Dermis microvascular lymphatic vessel endothelial cell (primary cell): ENCODE measurements around the gene ODF2. TPM values are rescaled to one million over a fixed set of nuclear protein-coding genes. Genes with fewer than 3 reads are reported as not detected.
"Not testable (repeated sequence)": the region's sequence is repeated elsewhere in the genome, so short reads cannot be mapped to it uniquely, and the experiment has no call there.

Source experiments
- DNase-seq, 2 donors: peaks; one replicate each; pipeline versions ENCODE4 v3.0.0 to v3.0.0-alpha.2; 2010; ENCODE audit warnings: low read depth in 2 of 2
- total RNA-seq: library from RNA; depleted of rRNA; stranded (reverse); fragments of >200 nt; gene quantifications from 2 replicates; pipeline ENCODE4 v1.2.1, GENCODE V29; 2014

ODF2 gene
- total RNA-seq, 1 donor from 2014 or later = 24.8 TPM

DNA sequence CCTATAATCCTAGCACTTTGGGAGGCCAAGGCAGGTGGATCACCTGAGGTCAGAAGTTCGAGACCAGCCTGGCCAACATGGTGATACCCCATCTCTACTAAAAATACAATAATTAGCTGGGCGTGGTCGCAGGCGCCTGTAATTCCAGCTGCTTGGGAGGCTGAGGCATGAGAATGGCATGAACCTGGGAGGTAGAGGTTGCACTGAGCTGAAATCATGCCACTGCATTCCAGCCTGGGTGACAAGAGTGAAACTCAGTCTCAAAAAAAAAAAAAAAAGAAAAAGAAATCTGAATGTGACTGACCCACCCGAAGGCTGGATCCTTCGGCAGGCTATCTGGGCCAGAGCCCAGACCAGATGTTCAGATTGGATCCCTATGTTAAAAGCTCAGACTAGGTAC is 32.5 kb upstream of the ODF2 start:
- DNase-seq = not testable (repeated sequence)

DNA sequence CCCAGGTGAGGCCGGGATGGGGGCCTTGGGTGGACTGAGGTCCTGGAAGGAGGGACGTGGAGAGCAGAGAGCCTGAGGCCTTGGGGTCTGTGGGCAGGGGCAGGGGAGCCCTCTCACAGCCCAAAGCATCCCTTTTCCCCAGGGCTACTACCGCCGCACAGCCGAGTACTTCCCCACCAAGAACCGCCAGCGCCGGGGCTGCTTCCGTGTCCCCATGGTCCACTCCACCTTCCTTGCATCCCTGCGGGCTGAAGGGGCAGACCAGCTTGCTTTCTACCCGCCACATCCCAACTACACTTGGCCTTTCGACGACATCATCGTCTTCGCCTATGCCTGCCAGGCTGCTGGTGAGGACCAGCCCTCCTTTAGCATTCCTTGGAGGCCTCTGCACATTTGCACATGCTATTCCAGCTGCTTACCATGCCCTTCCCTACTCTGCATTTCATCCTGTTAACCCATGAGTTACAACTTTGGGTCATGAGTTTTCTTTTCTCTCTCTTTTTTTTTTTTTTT is 31.5 kb upstream of the ODF2 start:
- DNase-seq = no peak

DNA sequence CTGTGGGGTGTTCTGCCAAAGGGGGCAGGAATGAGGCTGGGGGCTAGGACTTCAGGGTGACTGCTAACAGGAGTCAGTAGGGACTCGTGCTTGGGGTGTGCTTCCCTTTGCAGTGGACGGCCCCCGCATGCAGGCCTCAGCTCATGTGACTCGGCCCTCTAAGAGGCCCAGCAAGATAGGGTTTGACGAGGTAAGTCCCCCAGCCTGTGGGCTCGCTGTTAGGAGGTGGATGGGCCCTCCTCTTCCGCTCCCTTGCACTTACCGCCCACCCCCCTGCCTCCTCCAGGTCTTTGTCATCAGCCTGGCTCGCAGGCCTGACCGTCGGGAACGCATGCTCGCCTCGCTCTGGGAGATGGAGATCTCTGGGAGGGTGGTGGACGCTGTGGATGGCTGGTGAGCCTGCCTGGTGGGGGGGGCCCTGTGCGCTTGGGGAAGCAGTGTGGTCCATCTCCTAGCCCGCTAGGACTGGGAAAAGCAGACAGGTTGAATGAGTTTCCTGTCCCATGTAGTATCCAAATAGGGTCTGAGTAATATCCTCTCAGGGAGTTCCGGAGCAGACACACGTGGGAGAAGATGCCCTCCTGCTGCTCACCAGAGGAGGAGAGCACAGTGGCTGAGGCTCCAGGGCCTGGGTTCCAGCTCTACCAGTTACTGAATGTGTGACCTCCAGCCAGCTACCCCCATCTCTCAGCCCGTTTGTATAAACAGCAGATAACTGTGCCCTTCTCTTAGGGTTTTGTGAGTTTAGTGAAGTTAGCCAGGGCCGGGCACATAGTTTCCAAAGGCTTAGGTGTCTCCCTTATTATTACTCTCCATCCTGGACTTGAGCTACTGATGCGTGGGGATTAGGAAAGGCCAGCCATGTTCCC is 26.9 kb upstream of the ODF2 start:
- peak; percentile 74 to 88 for DNase-seq

DNA sequence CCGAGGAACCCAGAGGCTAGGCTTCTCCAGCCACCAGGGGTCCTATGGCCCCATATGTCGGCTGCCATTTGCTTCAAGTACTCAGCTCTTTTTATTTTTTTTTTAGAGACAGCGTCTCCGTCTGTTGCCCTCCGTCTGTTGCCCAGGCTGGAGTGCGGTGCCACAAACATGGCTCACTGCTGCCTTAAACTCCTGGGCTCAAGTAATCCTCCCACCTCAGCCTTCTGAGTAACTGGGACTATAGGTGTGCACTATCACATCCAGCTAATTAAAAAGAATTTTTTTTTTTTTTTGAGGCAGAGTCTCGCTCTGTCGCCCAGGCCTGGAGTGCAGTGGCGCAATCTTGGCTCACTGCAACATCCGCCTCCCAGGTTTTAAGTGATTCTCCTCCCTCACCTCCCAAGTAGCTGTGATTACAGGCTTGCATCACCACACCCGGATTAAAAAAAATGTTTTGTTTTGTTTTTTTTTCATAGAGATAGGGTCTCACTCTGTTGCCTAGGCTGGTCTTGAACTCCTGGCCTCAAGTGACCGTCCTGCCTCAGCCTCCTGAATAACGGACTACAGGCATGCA is 26.2 kb upstream of the ODF2 start:
- DNase-seq = no peak

DNA sequence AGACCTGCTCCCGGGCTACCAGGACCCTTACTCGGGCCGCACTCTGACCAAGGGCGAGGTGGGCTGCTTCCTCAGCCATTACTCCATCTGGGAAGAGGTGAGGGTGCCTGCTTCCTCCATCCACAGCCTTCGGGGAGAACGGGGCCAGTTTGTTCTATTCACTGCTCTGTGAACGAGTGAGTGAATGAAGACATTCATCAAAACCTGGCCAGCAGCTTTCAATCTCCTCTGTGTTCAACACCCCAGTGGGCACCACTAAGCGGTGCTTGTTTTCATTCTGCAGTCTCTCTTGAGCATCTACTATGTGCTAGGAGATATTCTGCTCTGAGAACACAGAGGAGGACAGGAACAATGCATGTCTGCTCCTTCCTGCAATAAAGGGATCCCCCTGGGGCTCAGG is 24.6 kb upstream of the ODF2 start:
- DNase-seq = no peak

DNA sequence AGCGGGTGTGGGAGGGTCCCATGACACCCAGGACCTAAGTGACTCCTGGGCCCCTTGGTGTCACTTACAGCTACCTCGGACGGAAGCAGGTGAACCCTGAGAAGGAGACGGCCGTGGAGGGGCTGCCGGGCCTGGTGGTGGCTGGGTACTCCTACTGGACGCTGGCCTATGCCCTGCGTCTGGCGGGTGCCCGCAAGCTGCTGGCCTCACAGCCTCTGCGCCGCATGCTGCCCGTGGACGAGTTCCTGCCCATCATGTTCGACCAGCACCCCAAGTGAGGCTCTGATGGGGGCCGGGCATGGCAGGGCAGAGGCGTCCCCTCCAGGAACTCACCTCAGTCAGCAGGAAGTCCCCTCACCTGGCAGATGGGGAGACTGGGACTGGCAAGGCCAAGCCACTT is 21.5 kb upstream of the ODF2 start:
- no peak for DNase-seq

DNA sequence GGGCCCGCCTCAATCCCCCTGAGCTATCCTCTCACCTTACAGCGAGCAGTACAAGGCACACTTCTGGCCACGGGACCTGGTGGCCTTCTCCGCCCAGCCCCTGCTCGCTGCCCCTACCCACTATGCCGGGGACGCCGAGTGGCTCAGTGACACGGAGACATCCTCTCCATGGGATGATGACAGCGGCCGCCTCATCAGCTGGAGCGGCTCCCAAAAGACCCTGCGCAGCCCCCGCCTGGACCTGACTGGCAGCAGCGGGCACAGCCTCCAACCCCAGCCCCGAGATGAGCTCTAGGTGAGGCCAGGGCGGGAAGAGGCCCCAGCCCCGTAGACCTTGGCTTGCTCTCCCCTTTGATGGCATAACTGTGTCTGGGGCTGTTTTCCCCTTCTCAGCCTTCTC is 20.2 kb upstream of the ODF2 start:
- DNase-seq = no peak

DNA sequence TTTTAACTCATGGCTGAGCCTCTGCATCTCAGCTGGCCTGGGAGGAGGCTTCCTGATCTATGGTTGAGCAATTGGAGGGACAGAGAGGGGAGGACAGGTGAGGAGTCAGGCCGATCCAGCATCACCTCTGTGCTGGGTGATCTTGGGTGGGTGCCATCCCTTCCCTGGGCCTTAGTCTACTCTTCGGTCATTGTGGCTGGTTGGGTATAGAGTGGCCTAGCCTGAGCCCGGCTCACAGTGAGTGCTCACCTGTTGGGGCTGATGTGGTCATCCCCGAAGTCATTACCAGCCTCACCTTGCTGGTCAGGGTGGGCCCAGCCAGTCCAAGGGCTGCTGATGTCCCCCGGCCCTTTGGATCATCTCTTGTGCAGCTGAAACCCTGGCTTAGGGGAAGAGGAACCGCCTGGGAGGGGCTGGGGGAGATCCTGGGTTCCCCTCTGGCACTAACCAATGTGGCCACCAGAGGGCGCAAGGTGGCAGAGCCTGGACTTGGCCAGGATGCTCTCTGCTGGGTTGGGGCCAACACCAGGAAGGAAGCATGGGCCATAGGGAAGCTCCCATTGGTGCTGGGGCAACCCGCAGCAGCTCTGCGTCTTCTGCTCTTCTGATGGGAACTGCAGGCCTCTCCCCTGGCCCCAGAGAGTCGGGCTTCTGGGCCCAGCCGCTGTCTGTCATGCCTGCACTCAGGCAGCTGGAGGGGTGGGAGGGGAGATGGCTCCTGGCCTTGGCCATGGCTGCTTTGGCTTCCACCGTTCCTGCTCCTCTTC is 17.3 kb upstream of the ODF2 start:
- DNase-seq = peak; percentile 73 to 85

DNA sequence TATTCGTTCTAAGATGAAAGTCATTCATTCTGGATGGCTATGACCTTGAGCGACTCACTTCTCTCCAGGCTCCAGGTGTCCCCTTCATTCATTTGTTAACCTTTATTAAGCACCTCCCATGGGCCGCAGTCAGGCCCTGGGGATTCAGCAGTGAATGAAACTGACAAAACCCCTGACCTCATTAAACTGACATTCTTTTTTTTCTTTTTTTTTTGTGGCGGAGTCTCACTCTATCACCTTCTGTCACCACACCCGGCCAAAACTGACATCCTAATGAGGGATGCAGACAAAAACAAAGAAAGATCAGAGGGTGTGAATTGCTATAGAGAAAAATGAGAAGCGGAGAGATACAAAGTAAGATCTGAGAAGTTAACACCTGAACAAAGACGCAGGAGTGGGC is 16.5 kb upstream of the ODF2 start:
- DNase-seq = no peak

DNA sequence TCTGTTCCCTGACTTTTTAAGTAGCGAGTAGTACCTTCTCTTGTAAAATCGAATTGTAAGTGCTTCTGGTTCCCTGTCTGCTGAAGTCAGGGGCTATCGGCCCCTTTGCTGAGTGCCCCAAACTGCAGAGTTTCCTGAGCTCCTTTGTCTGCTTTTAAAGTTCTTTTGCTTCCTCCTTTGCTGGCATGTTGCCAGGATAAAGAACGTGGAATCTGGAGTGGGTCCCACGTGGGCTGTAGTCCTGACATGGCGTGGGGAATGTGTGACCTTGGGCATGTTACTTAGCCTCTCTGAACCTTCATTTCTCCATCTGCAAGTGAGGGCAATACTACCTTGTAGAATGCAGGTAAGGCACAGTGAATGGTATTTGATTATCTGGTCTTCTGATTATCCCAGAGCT is 13.7 kb upstream of the ODF2 start:
- no peak for DNase-seq

DNA sequence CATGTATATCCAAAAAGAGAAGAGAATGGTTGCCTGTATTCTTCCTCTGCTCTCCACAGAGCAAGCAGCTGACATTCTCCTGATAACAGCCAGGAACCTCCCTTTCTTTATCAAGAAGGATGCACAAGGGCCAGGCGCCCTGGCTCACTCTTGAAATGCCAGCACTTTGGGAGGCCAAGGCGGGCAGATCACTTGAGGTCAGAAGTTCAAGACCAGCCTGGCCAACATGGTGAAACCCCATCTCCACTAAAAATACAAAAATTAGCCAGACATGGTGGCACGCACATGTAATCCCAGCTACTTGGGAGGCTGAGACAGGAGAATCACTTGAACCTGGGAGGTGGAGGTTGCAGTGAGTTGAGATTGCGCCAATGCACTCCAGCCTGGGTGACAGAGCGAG is 9.3 kb upstream of the ODF2 start:
- DNase-seq = not testable (repeated sequence)

DNA sequence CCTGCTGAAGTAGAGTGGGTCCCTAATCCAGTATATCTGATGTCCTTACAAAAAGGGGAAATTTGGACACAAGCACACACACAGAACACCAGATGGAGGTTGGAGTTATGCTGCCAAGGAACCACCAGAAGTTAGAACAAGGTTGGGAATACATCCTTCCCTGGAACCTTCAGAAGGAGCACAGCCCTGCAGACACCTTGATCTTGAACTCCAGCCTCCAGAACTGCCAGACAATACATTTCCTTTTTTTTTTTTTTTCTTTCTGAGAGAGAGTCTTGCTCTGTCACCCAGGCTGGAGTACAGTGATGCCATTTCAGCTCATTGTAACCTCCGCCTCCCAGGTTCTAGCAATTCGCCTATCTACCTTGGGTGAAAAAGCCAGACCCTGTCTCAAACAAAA is 7.1 kb upstream of the ODF2 start:
- DNase-seq = no peak

DNA sequence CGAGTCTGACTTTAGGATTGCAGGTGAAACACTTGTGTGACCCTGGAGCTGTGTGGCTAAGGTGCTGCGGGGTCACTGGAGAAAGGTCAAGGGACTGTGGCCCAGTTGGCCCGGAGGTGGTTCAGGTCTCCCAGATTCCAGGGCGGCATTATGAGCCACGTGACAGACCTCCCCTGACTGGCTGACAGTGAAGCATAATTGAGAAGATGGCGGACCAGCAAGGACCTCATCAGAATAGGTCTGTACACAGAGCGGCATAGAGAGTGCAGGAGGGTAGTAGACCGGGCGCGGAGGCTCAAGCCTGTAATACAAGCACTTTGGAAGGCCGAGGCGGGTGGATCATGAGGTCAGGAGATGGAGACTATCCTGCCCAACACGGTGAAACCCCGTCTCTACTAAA is 815 bp upstream of the ODF2 start:
- DNase-seq = no peak

DNA sequence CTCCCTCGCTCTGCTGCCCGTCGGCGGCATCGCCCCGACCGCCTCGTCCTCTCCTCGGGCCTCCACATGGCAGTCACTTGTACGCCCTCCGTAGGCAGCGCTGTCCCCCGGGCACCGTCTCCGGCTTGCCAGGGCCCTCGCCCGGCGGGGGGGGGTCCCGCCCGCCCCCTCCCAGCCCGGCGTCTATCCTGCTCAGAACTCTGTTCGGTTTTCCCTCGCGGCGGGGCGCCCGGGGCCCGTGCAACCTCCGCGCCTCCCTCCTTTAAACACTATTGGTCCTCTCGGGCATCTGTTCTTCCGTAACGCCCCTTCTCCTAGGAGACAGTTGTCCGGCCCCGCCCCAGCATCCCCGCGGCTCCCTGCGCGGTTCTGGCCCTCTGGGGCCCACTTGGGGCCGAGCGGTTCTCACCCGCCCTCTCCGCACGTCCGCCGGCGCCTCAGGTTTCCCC is 831 bp downstream of the ODF2 start:
- DNase-seq = peak; percentile 12 to 73

DNA sequence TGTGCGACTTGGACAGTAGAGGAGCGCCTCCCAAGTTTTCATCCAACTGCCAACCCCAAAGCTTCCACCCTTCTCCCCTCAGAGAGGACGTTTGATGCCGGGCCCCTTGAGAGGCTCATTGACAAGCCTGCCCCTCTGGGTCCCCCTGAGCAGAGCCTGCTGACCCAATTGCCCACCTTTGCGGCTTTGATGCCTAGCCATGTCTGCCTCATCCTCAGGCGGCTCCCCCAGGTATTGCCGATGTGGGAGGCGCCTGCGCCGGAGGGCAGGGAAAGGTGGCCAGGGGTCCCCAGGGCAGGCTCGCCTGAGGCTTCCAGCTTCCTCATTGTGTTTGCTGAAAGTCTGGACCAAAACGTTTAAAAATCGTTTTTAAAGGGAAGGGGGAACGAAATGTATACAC is 1.4 kb downstream of the ODF2 start:
- DNase-seq = no peak

DNA sequence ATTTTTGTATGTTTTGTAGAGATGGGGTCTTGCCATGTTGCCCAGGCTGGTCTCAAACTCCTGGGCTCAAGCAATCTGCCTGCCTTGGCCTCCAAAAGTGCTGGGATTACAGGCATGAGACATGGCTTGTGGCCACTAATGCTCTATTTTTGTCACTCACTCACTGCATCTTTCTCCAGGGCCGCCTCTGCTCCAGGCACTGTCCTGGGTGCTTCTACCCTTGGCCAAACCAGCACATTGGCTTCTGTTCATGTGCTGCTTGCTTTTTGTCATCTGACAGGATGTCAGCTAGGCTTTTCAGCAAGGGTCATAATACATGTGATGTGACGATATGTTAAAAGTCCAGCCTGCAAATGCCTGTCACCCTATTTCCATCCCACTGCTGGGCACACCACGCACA is 3.2 kb downstream of the ODF2 start:
- DNase-seq = no peak

DNA sequence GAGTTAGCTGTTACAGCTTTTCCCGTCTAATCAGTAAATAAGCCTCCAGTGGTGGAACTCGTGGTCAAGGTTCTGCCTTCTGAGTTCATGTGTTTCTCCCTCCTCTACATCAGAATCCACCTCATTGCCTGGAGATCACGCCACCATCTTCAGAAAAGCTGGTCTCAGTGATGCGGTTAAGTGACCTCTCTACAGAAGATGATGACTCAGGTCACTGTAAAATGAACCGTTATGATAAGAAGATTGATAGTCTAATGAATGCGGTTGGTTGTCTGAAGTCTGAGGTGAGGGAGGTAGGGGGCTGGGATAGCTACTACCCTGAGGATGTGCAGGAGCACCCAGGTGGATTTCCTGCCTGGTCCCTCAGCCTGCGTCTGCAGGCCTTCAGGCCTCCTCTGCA is 13.3 kb downstream of the ODF2 start:
- DNase-seq = no peak

DNA sequence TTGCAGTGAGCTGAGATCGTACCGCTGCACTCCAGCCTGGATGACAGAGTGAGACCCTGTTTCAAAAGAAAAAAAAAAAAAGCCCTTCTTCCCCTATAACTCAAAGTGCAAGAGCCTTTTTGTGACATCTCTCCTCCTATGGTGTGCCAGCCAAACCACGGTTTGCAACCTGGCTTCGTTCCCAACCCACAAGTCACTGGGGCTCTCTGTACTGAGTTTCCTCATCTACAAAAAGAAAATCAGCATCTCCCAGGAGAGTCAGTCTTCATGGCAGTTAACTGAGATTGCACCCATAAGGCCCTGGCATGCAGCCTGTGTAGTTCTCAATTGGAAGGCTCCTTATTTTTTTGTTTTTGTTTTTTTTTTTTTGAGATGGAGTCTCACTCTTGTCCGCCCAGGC is 14.8 kb downstream of the ODF2 start:
- DNase-seq = no peak

DNA sequence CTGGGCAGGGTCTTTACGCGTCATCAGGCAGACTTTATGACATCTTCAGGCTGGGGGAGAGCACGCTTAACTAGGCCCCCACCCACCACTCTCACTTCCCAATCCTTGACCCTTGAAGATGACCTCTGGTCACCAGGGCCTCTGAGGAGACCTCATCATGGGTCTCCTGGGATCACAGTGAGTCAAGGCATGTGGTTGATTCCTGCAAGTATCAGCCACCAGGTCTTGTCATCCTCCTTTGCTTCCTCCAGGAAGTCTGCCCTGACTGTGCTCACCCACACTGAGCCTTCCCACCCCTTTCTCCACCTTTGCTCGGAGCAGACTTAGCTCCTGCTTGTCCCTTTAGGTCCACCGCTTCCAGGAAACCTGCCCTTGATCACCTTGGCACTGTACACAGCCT is 17.3 kb downstream of the ODF2 start:
- DNase-seq = no peak

DNA sequence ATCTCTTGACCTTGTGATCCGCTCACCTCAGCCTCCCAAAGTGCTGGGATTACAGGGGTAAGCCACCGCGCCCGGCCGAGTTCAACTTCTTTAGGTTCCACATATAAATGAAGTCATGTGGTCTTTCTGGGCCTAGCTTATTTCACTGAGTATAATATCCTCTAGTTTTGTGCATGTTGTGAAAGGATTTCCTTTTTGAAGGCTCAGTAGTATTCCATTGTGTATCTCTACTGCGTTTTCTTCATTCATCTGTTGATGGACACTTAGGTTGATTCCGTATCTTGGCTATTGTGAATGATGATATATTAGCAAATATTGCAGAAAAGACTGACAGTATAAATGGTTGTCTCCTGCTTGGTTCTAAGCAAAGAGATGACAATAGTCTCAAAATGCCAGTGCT is 20.1 kb downstream of the ODF2 start:
- no peak for DNase-seq

DNA sequence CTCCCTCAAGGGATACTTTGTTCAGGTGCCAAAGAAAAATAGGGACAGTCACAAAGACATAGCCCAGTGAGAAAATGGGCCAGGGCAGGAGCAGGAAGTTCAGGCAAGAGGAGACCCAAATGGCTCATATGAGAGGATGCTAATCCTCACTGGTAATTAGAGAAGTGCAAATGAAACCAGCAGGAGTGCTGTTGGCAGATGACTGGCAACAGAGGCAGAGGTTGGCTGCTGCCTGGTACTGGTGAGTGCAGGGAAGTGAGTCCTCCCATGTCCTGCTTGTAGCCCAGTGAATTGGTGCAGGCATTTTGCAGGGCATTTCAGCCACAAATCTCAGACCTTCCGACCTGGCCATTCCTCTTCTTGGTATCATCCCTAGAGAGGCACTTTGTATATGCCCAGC is 23.5 kb downstream of the ODF2 start:
- no peak for DNase-seq

DNA sequence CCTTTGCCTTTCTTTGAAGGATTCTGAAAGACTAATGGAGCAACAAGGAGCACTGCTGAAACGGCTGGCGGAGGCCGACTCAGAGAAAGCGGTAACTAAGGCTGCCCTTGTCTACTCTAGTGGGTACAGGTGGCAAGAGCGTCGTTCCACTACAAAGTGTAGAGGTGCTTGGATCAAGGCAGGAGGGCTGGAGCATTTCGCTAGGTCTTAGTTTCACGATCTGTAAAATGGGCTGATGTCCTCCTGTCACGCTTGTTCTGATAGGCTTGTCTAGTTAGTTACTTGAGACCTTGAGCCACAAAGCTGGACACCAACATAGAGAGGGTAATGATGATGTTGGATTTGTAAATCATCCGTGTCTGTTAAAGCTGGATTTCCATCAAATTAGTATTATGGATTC is 25.8 kb downstream of the ODF2 start:
- no peak for DNase-seq
